ENCODE measurements around the gene FAM107B. TPM values are rescaled to one million over a fixed set of nuclear protein-coding genes. Genes with fewer than 3 reads are reported as not detected.

The FAM107B gene
- total RNA-seq, 1 experiment from 2014 or later = 41.6 TPM

DNA sequence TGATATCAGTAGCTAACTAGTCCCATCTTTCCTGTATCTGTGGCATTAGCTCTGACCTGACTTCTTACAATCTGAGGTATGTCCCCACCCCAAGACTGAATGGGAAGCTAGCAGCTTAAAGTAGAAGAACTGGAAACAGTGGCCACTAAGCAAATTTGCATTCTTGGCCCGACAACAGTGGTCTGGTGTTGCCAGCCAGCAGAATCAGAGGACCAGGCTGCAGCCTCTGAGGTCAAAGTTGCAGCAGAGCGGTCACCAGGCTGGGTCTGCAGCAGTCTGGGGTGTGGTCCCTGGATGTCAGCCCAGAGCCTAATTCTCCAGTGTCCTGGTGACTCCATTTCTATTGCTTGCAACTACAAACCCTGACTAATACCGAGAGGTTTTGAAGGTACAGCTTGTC lies 26.3 kb downstream of the FAM107B start:
- H3K9ac ChIP-seq (ENCODE audit: low read length) = no peak overlapping the region

DNA sequence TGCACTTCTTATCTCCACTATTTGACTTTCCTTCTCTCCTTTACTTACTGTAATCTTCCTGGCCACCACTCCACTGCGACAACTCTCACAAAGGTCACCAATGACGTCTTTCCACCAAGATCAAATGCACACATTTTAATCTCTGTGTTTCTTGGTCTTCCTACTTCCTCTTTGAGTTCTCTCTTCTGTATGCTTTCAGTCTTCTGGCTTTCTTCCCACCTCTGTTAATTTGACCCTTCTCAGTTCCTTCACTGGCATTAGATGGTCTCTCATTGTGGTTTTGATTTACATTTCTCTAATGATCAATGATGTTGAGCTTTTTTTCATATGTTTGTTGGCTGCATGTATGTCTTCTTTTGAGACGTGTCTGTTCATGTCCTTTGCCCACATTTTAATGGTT lies 31.9 kb downstream of the FAM107B start:
- no TSS peak for BruUV-seq (replicated peaks)
- Histone ChIP-seq H3K4me3 (replicated peaks in 1 of 2; ENCODE audit: low read depth in 1 of 2, low read length in 2 of 2) (no peak overlapping the region), H3K79me2 (ENCODE audit: insufficient read depth, low read length) (no peaks in the 10 kb centered on the region), H4K20me1 (ENCODE audit: insufficient read depth) (no peaks in the 10 kb centered on the region), H3K27me3 (ENCODE audit: insufficient read depth, low read length) (peaks cover 6% of the 10 kb centered on the region; the same call in 1 of the 2 replicates), H2AFZ (ENCODE audit: low read depth, low read length, poor library complexity, severe bottlenecking) (no peak overlapping the region), H3K9ac (ENCODE audit: low read length) (no peak overlapping the region), H3K9me3 (ENCODE audit: control insufficient read depth in 1 of 2, insufficient read depth in 1 of 2, low read depth in 1 of 2, low read length in 2 of 2) (no peaks in the 10 kb centered on the region), H3K9me2 (ENCODE audit: insufficient read depth) (no peaks in the 10 kb centered on the region), H3K4me1 (ENCODE audit: control insufficient read depth in 1 of 2, insufficient read depth in 2 of 2, low read length in 2 of 2) (no peaks in the 10 kb centered on the region), H3K36me3 (ENCODE audit: control insufficient read depth in 1 of 2, insufficient read depth in 2 of 2, low read length in 2 of 2) (no peaks in the 10 kb centered on the region), H3K27ac (ENCODE audit: low read depth, low read length) (no peak overlapping the region), H3K4me2 (ENCODE audit: low read length) (no peak overlapping the region)
- DNase-seq (ENCODE audit: low read depth, low spot score) = no peak
- no peak for ATAC-seq
- RAD21 ChIA-PET (ENCODE audit: low non-redundant PET in 1 of 2, low total read pairs in 2 of 2, uncharacterized antibody in 2 of 2, unreplicated experiment in 2 of 2) = no interaction called here
- POLR2A ChIA-PET = no interaction called here
- CTCF ChIA-PET = no interaction called here
- TF ChIP-seq SRF (IDR thresholded peaks at IDR 0.05; ENCODE audit: low read depth) = no peak
- TF ChIP-seq, protein P1, sequence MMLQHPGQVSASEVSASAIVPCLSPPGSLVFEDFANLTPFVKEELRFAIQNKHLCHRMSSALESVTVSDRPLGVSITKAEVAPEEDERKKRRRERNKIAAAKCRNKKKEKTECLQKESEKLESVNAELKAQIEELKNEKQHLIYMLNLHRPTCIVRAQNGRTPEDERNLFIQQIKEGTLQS (IDR thresholded peaks at IDR 0.05) = no peak
- TF ChIP-seq TCF7L2 (IDR thresholded peaks at IDR 0.05; ENCODE audit: borderline replicate concordance, extremely low read depth, insufficient read depth, insufficient read length) = no peak
- no peak for TF ChIP-seq EGR1 (IDR thresholded peaks at IDR 0.05; ENCODE audit: low read depth)
- no peak for TF ChIP-seq FOSL1 (IDR thresholded peaks at IDR 0.05; ENCODE audit: low read depth)
- TF ChIP-seq JUND (IDR thresholded peaks at IDR 0.05) = no peak
- TF ChIP-seq POLR2AphosphoS5 (IDR thresholded peaks at IDR 0.05; ENCODE audit: low read depth, low read length) = no peak
- no peak for TF ChIP-seq CEBPB (IDR thresholded peaks at IDR 0.05; ENCODE audit: low read depth)
- TF ChIP-seq REST (IDR thresholded peaks at IDR 0.05; ENCODE audit: low read depth) = no peak
- TF ChIP-seq CBX3 (IDR thresholded peaks at IDR 0.05; ENCODE audit: low read depth) = no peak
- TF ChIP-seq, protein P2, sequence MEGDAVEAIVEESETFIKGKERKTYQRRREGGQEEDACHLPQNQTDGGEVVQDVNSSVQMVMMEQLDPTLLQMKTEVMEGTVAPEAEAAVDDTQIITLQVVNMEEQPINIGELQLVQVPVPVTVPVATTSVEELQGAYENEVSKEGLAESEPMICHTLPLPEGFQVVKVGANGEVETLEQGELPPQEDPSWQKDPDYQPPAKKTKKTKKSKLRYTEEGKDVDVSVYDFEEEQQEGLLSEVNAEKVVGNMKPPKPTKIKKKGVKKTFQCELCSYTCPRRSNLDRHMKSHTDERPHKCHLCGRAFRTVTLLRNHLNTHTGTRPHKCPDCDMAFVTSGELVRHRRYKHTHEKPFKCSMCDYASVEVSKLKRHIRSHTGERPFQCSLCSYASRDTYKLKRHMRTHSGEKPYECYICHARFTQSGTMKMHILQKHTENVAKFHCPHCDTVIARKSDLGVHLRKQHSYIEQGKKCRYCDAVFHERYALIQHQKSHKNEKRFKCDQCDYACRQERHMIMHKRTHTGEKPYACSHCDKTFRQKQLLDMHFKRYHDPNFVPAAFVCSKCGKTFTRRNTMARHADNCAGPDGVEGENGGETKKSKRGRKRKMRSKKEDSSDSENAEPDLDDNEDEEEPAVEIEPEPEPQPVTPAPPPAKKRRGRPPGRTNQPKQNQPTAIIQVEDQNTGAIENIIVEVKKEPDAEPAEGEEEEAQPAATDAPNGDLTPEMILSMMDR (IDR thresholded peaks at IDR 0.05 in 2 of 3, conservative IDR thresholded peaks at IDR 0.05 in 1 of 3; ENCODE audit: borderline replicate concordance in 1 of 3, insufficient read depth in 1 of 3, low read depth in 2 of 3, low read length in 2 of 3) = no peak
- no peak for TF ChIP-seq ELF1 (IDR thresholded peaks at IDR 0.05; ENCODE audit: borderline replicate concordance, low read depth)
- no peak for TF ChIP-seq RAD21 (IDR thresholded peaks at IDR 0.05; ENCODE audit: low read depth)
- no peak for TF ChIP-seq SP1 (IDR thresholded peaks at IDR 0.05; ENCODE audit: low read depth)
- intact Hi-C loops (cut with micrococcal nuclease) = no loop called here

More for the DNA sequence above, 26.3 kb downstream of the FAM107B start:
- Histone ChIP-seq H3K9me2 (ENCODE audit: insufficient read depth) (no peaks in the 10 kb centered on the region), H3K36me3 (ENCODE audit: control insufficient read depth in 1 of 2, insufficient read depth in 2 of 2, low read length in 2 of 2) (no peaks in the 10 kb centered on the region), H2AFZ (ENCODE audit: low read depth, low read length, poor library complexity, severe bottlenecking) (no peak overlapping the region), H4K20me1 (ENCODE audit: insufficient read depth) (no peaks in the 10 kb centered on the region), H3K27ac (ENCODE audit: low read depth, low read length) (no peak overlapping the region), H3K4me3 (replicated peaks in 1 of 2; ENCODE audit: low read depth in 1 of 2, low read length in 2 of 2) (no peak overlapping the region), H3K9me3 (ENCODE audit: control insufficient read depth in 1 of 2, insufficient read depth in 1 of 2, low read depth in 1 of 2, low read length in 2 of 2) (no peaks in the 10 kb centered on the region), H3K4me2 (ENCODE audit: low read length) (no peak overlapping the region), H3K27me3 (ENCODE audit: insufficient read depth, low read length) (peaks cover 11% of the 10 kb centered on the region; the same call in 1 of the 2 replicates), H3K4me1 (ENCODE audit: control insufficient read depth in 1 of 2, insufficient read depth in 2 of 2, low read length in 2 of 2) (no peaks in the 10 kb centered on the region), H3K79me2 (ENCODE audit: insufficient read depth, low read length) (no peaks in the 10 kb centered on the region)
- no peak for DNase-seq (ENCODE audit: low read depth, low spot score)
- ATAC-seq = no peak
- ChIA-PET RAD21 (ENCODE audit: low non-redundant PET in 1 of 2, low total read pairs in 2 of 2, uncharacterized antibody in 2 of 2, unreplicated experiment in 2 of 2) (no interaction called here), POLR2A (no interaction called here), CTCF (no interaction called here)
- intact Hi-C loops (cut with micrococcal nuclease) = no loop called here
- BruUV-seq (replicated peaks) = no TSS peak
- TF ChIP-seq, protein P3, sequence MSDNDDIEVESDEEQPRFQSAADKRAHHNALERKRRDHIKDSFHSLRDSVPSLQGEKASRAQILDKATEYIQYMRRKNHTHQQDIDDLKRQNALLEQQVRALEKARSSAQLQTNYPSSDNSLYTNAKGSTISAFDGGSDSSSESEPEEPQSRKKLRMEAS (IDR thresholded peaks at IDR 0.05) = no peak
- TF ChIP-seq POLR2AphosphoS5 (IDR thresholded peaks at IDR 0.05; ENCODE audit: low read depth, low read length) = no peak
- no peak for TF ChIP-seq SIN3A (IDR thresholded peaks at IDR 0.05; ENCODE audit: low read depth)
